Endothelial cell of umbilical vein (primary cell): Measurements from ENCODE around the gene INO80D. TPM values are rescaled to one million over a fixed set of nuclear protein-coding genes. Genes with fewer than 3 reads are reported as not detected.

Experiments used
- BruUV-seq: library from RNA; stranded (reverse); fragments of 400-500 nt; replicated peaks from 2 replicates; lab custom pipeline; 2021; lab: Mats Ljungman, UMichigan
- CTCF ChIA-PET: fragments of 300-600, 350-600 bp; sonication (Branson Sonifier 250); formaldehyde crosslinking; loops from one replicate; lab custom pipeline; 2021; ENCODE audit warnings: antibody characterized with exemption, inconsistent platforms; lab: Charles Lee
- POLR2A ChIA-PET: fragments of 300-600, 350-600 bp; sonication (Branson Sonifier 250); formaldehyde crosslinking; loops from one replicate; lab custom pipeline; 2021; ENCODE audit warnings: antibody characterized with exemption, inconsistent platforms; lab: Charles Lee
- DNase-seq: peaks from one replicate; pipeline ENCODE4 v3.0.0-alpha.2; 2011; ENCODE audit warnings: low read depth, low spot score
- FAIRE-seq: peaks from 2 replicates; lab custom pipeline; 2011; peaks lifted over from hg19 to GRCh38; lab: Jason Lieb, UNC
- H2AFZ ChIP-seq: 2 replicates; pipeline ENCODE4 v1.6.0; 2012; ENCODE audit warnings: low read depth, low read length, control low read depth, inconsistent platforms
- H3K27ac ChIP-seq: 2 replicates; pipeline ENCODE4 v1.5.1; 2011; ENCODE audit warnings: low read depth, mild to moderate bottlenecking, control low read depth, low read length, moderate library complexity; ENCODE audit not compliant: insufficient read depth
- H3K27me3 ChIP-seq, 2 experiments: 2 replicates each; pipeline versions ENCODE4 v1.6.0 to v1.6.1; 2011; ENCODE audit warnings: low read length in 2 of 2, mixed read lengths in 1 of 2; ENCODE audit not compliant: control insufficient read depth in 2 of 2, insufficient read depth in 2 of 2
- H3K36me3 ChIP-seq, 2 experiments: 2 replicates in 1 of 2; 3 replicates in 1 of 2; pipeline ENCODE4 v1.5.1; 2011; ENCODE audit warnings: low read length in 2 of 2, mild to moderate bottlenecking in 1 of 2, moderate library complexity in 1 of 2; ENCODE audit not compliant: control insufficient read depth in 2 of 2, insufficient read depth in 2 of 2; ENCODE audit errors: extremely low read depth in 1 of 2
- H3K4me1 ChIP-seq: 3 replicates; pipeline ENCODE4 v1.5.1; 2011; ENCODE audit warnings: mild to moderate bottlenecking, low read length; ENCODE audit not compliant: control insufficient read depth, insufficient read depth; ENCODE audit errors: extremely low read depth
- H3K4me2 ChIP-seq: 2 replicates; pipeline ENCODE4 v1.6.1; 2011; ENCODE audit warnings: low read length, control low read depth, mixed read lengths; ENCODE audit not compliant: insufficient read depth
- H3K4me3 ChIP-seq, 3 experiments: fragments of 200-600 bp in 1 of 3; sonication (generic), shearing (Covaris generic) in 1 of 3; replicated peaks in 1 of 3; 2 replicates each; pipeline ENCODE4 v1.5.1; 2011 to 2016; ENCODE audit warnings: control low read depth in 3 of 3, low read length in 3 of 3, mild to moderate bottlenecking in 2 of 3, inconsistent platforms in 1 of 3, low read depth in 1 of 3, moderate library complexity in 1 of 3; ENCODE audit not compliant: insufficient read depth in 1 of 3
- H3K79me2 ChIP-seq: 2 replicates; pipeline ENCODE4 v1.6.0; 2012; ENCODE audit warnings: low read length, inconsistent platforms; ENCODE audit not compliant: control insufficient read depth, insufficient read depth
- H3K9ac ChIP-seq: replicated peaks from 2 replicates; pipeline ENCODE3; 2011; ENCODE audit warnings: low read length, control low read depth; ENCODE audit not compliant: insufficient read depth; ENCODE audit errors: extremely low read depth
- H3K9me1 ChIP-seq: replicated peaks from 3 replicates; pipeline ENCODE4 v1.6.0; 2011; ENCODE audit warnings: mild to moderate bottlenecking, low read length; ENCODE audit not compliant: control insufficient read depth, insufficient read depth; ENCODE audit errors: extremely low read depth
- H3K9me3 ChIP-seq: replicated peaks from 2 replicates; pipeline ENCODE4 v1.5.1; 2012; ENCODE audit warnings: low read length, inconsistent platforms; ENCODE audit not compliant: control insufficient read depth, insufficient read depth
- H4K20me1 ChIP-seq: replicated peaks from 2 replicates; pipeline ENCODE3; 2011; ENCODE audit warnings: mild to moderate bottlenecking, low read length; ENCODE audit not compliant: control insufficient read depth, insufficient read depth; ENCODE audit errors: extremely low read depth
- CTCF ChIP-seq, 2 donors: IDR thresholded peaks; 1 replicate in 1 of 2; 2 replicates in 1 of 2; pipeline ENCODE4 v1.5.1; 2011; ENCODE audit warnings: low read length in 2 of 2, mild to moderate bottlenecking in 2 of 2, moderate library complexity in 2 of 2, control low read depth in 1 of 2, inconsistent platforms in 1 of 2, low read depth in 1 of 2; ENCODE audit not compliant: insufficient read depth in 1 of 2; ENCODE audit errors: extremely low read depth in 1 of 2
- EZH2 ChIP-seq: IDR thresholded peaks from 2 replicates; pipeline ENCODE4 v1.6.1; 2012; ENCODE audit warnings: borderline replicate concordance, low read depth, mild to moderate bottlenecking, moderate library complexity, low read length, inconsistent platforms; ENCODE audit not compliant: severe bottlenecking
- FOS ChIP-seq: IDR thresholded peaks from 2 replicates; pipeline ENCODE4 v1.6.1; 2011; ENCODE audit warnings: mild to moderate bottlenecking, low read length, moderate library complexity, borderline replicate concordance; ENCODE audit not compliant: insufficient read depth
- JUN ChIP-seq: IDR thresholded peaks from 2 replicates; pipeline ENCODE4 v1.6.1; 2011; ENCODE audit warnings: borderline replicate concordance, low read depth; ENCODE audit not compliant: insufficient read length, insufficient read depth
- MYC ChIP-seq: IDR thresholded peaks from one replicate; pipeline ENCODE4 v1.6.1; 2011; ENCODE audit warnings: mild to moderate bottlenecking, low read depth, low read length
- POLR2AphosphoS5 ChIP-seq: IDR thresholded peaks from 2 replicates; pipeline ENCODE4 v1.6.1; 2012; ENCODE audit warnings: low read depth, mild to moderate bottlenecking, control low read depth, low read length, moderate library complexity; ENCODE audit not compliant: insufficient read depth
- dilution Hi-C: fragments of 300-500 bp; cut with MboI; formaldehyde crosslinking; loops from one replicate; pipeline ENCODE4 v1.15.0; 2019; ENCODE audit warnings: low sequenced_read_pairs; ENCODE audit not compliant: extremely low pct_ligation_motif_present
- intact Hi-C: fragments of 100-400 bp; cut with micrococcal nuclease; formaldehyde crosslinking; loops from one replicate; pipeline ENCODE4 v1.10.0; 2022
- polyA plus RNA-seq, 4 experiments: library from polyadenylated mRNA; depleted of rRNA in 3 of 4; stranded (reverse) in 3 of 4; unstranded in 1 of 4; fragments of >200 nt; gene quantifications; 2 replicates each; pipeline versions ENCODE4 v1.2.1 to v1.2.3, GENCODE V29; 2011 to 2012; ENCODE audit warnings: missing spikeins in 1 of 4
- total RNA-seq: library from RNA; stranded (reverse); gene quantifications from 2 replicates; pipeline ENCODE4 v1.2.3, GENCODE V29; 2021

INO80D gene
- total and polyA plus RNA-seq, 2 donors (not counting 3 experiments of a cell fraction or from before 2014, with no cell fraction given): 2.9 to 20.3 TPM

GRCh38 chr2:206115026-206115578 is 29.1 kb upstream of the INO80D start:
- TF ChIP-seq JUN (no peak), FOS (no peak), POLR2AphosphoS5 (no peak), CTCF (IDR thresholded peaks at IDR 0.05; ENCODE audit: extremely low read depth in 1 of 2, insufficient read depth in 1 of 2, low read depth in 1 of 2, low read length in 2 of 2) (no peak), EZH2 (no peak), MYC (no peak)
- no peak for FAIRE-seq
- H2AFZ ChIP-seq: no peak overlapping the region
- peaks cover 0 to 3% of the 10 kb centered on the region in 2 experiments for H3K36me3 ChIP-seq
- no peak overlapping the region for H3K4me2 ChIP-seq
- ChIA-PET POLR2A (no interaction called here), CTCF (no interaction called here)
- no peaks in the 10 kb centered on the region for H3K9me3 ChIP-seq
- intact Hi-C loops: no loop called here
- H3K27ac ChIP-seq: no peak overlapping the region
- dilution Hi-C loops: no loop called here
- no peaks in the 10 kb centered on the region for H4K20me1 ChIP-seq
- H3K9me1 ChIP-seq: no peaks in the 10 kb centered on the region
- no peak for DNase-seq
- no peaks in the 10 kb centered on the region for H3K4me1 ChIP-seq
- H3K9ac ChIP-seq: no peak overlapping the region
- no peaks in the 10 kb centered on the region for H3K79me2 ChIP-seq
- BruUV-seq: no TSS peak
- H3K27me3 ChIP-seq: no peaks in the 10 kb centered on the region
- no peak overlapping the region for H3K4me3 ChIP-seq
